SJSA1 (cell line): ENCODE measurements around the gene CLCN3. TPM values are rescaled to one million over a fixed set of nuclear protein-coding genes. Genes with fewer than 3 reads are reported as not detected.
A peak's percentile ranks its signal among the peaks of the same experiment; 100 is the strongest.
"Not testable (repeated sequence)": the region's sequence is repeated elsewhere in the genome, so short reads cannot be mapped to it uniquely, and the experiment has no call there.

Source experiments
- DNase-seq, 2 experiments: peaks; one replicate each; pipeline ENCODE4 v3.0.0-alpha.2; 2015 to 2020; ENCODE audit warnings: low spot score in 2 of 2, low read depth in 1 of 2
- H3K27ac ChIP-seq: fragments of 250-450 bp; sonication (Bioruptor Pico); 2 replicates; pipeline ENCODE4 v1.5.1; 2020; ENCODE audit warnings: mild to moderate bottlenecking, moderate library complexity
- H3K27me3 ChIP-seq: fragments of 250-450 bp; sonication (Bioruptor Pico); replicated peaks from 2 replicates; pipeline ENCODE4 v1.5.1; 2020; ENCODE audit warnings: mild to moderate bottlenecking, moderate library complexity
- H3K36me3 ChIP-seq: fragments of 250-450 bp; sonication (Bioruptor Pico); 2 replicates; pipeline ENCODE4 v1.5.1; 2020; ENCODE audit warnings: mild to moderate bottlenecking
- H3K4me1 ChIP-seq: fragments of 250-450 bp; sonication (Bioruptor Pico); replicated peaks from 2 replicates; pipeline ENCODE4 v1.6.1; 2021; ENCODE audit warnings: mild to moderate bottlenecking
- H3K4me3 ChIP-seq: fragments of 250-450 bp; sonication (Bioruptor Pico); 2 replicates; pipeline ENCODE4 v1.5.1; 2020; ENCODE audit warnings: mild to moderate bottlenecking
- H3K9me3 ChIP-seq: fragments of 250-450 bp; sonication (Bioruptor Pico); replicated peaks from 2 replicates; pipeline ENCODE4 v1.5.1; 2020; ENCODE audit warnings: mild to moderate bottlenecking
- total RNA-seq: library from RNA; depleted of rRNA; stranded (reverse); fragments of >200 nt; shearing (Covaris generic); gene quantifications from 2 replicates; pipeline ENCODE4 v1.2.3, GENCODE V29; 2014

Gene CLCN3
- total RNA-seq, 1 experiment from 2014 or later, result 19.9 TPM

DNA sequence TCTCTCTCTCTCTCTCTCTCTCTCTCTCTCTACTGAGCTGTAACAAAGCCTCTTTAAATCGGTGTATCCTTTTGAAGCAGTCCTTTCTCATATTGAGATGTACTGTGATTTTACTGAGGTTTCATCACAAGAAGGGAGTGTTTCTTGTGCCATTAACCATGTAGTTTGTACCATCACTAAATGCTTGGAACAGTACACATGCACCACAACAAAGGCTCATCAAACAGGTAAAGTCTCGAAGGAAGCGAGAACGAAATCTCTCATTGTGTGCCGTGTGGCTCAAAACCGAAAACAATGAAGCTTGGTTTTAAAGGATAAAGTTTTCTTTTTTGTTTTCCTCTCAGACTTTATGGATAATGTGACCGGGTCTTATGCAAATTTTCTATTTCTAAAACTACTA lies 100.2 kb downstream of the CLCN3 start:
- DNase-seq, result no peak
- H3K27me3 ChIP-seq, result no peaks in the 10 kb centered on the region
- no peaks in the 10 kb centered on the region for H3K9me3 ChIP-seq

GRCh38 chr4:169723207-169723965 lies 103.0 kb downstream of the CLCN3 start:
- H3K4me1 ChIP-seq, result peaks cover 12% of the 10 kb centered on the region
- H3K36me3 ChIP-seq, result peaks cover 10% of the 10 kb centered on the region; the same call in 1 of the 2 replicates
- no peak overlapping the region for H3K4me3 ChIP-seq
- no peaks in the 10 kb centered on the region for H3K9me3 ChIP-seq
- no peaks in the 10 kb centered on the region for H3K27me3 ChIP-seq
- no peak overlapping the region for H3K27ac ChIP-seq
- DNase-seq, result no peak

More for the DNA sequence above, 100.2 kb downstream of the CLCN3 start:
- Histone ChIP-seq H3K36me3 (no peaks in the 10 kb centered on the region), H3K4me1 (peaks cover 12% of the 10 kb centered on the region), H3K27ac (no peak overlapping the region), H3K4me3 (no peak overlapping the region)

DNA sequence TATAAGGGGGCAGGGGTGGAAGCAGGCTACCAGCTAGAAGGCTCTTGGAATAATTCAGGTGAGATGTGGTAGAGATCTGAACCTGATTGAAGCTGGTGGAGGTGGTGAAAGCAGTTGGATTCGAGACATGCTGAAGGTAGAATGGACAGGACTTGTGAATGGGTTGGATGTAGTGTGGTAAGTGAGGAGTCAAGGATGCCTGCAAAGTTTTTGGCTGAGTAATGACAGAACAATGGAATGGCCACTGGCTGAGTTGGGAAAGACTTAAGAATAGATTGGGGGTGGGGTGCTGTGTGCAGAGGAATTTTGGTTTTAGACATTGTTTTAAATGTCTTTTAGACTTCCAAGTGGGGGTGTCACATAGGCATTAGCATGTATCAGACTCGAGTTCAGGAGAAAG lies 103.9 kb downstream of the CLCN3 start:
- Histone ChIP-seq H3K4me1 (peaks cover 12% of the 10 kb centered on the region), H3K9me3 (no peaks in the 10 kb centered on the region), H3K4me3 (no peak overlapping the region), H3K36me3 (peaks cover 10% of the 10 kb centered on the region; the same call in 1 of the 2 replicates), H3K27ac (no peak overlapping the region), H3K27me3 (no peaks in the 10 kb centered on the region)
- DNase-seq, result peak; percentile 46 to 56

- Histone ChIP-seq H3K4me1 (peaks cover 12% of the 10 kb centered on the region), H3K27ac (no peak overlapping the region), H3K4me3 (no peak overlapping the region), H3K27me3 (no peaks in the 10 kb centered on the region), H3K36me3 (peaks cover 16% of the 10 kb centered on the region), H3K9me3 (no peaks in the 10 kb centered on the region)
- no peak for DNase-seq
Measured at GRCh38 chr4:169727616-169728015, 107.2 kb downstream of the CLCN3 start.

GRCh38 chr4:169730564-169730963 lies 110.2 kb downstream of the CLCN3 start:
- Histone ChIP-seq H3K4me1 (no peaks in the 10 kb centered on the region), H3K27me3 (no peaks in the 10 kb centered on the region), H3K27ac (no peak overlapping the region), H3K9me3 (no peaks in the 10 kb centered on the region), H3K4me3 (no peak overlapping the region), H3K36me3 (peaks cover 16% of the 10 kb centered on the region)
- DNase-seq, result no peak

DNA sequence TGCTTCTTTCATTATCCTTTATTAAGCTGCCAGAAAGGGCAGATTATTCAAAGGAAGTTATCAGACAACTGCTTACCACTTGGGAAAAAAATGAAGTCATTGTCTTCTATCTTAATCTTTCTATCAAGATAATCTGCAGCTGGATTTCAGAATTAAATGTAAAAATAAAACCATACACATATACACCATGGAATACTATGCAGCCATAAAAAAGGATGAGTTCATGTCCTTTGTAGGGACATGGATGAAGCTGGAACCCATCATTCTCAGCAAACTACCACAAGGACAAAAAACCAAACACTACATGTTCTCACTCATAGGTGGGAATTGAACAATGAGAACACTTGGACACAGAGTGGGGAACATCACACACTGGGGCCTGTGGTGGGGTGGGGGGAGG lies 118.2 kb downstream of the CLCN3 start:
- H3K9me3 ChIP-seq, H3K27ac ChIP-seq, DNase-seq, H3K27me3 ChIP-seq, H3K4me3 ChIP-seq, H3K4me1 ChIP-seq: not testable (repeated sequence)
- peaks cover 14% of the 10 kb centered on the region; the same call in 1 of the 2 replicates for H3K36me3 ChIP-seq

- no peak for DNase-seq
- Histone ChIP-seq H3K4me1 (peaks cover 14% of the 10 kb centered on the region), H3K27ac (no peak overlapping the region), H3K9me3 (no peaks in the 10 kb centered on the region), H3K27me3 (no peaks in the 10 kb centered on the region), H3K4me3 (no peak overlapping the region), H3K36me3 (peaks cover 20% of the 10 kb centered on the region; the same call in 1 of the 2 replicates)
Measured at GRCh38 chr4:169741569-169741968, 121.2 kb downstream of the CLCN3 start.

GRCh38 chr4:169744601-169745000 lies 124.2 kb downstream of the CLCN3 start:
- H3K9me3 ChIP-seq, result no peaks in the 10 kb centered on the region
- peaks cover 14% of the 10 kb centered on the region for H3K4me1 ChIP-seq
- H3K27me3 ChIP-seq, result no peaks in the 10 kb centered on the region
- peaks cover 13% of the 10 kb centered on the region; the same call in 1 of the 2 replicates for H3K36me3 ChIP-seq
- DNase-seq, result peak in 1 of 2 experiments; percentile 22
- H3K27ac ChIP-seq, result no peak overlapping the region; the same call in 1 of the 2 replicates
- no peak overlapping the region for H3K4me3 ChIP-seq

DNA sequence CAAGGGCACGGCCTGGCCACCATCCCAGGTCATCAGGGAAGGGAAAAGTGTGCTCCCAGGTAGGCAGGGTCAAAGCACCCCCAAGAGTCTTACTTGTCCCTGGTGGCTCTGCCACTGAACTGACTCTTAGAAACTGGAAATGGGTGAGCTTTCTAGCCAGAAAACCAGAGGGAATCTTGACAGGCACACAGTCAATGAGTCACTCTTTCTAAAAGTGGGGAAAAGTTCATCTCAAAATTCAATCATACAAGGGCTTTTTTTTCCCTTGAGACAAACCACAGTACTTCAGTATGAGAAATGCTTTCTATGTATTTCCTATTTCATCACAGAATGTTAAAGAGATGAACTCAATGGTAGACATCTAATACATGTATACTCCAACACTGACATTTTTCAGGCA lies 124.9 kb downstream of the CLCN3 start:
- peaks cover 14% of the 10 kb centered on the region for H3K4me1 ChIP-seq
- H3K4me3 ChIP-seq, result no peak overlapping the region
- H3K9me3 ChIP-seq, result no peaks in the 10 kb centered on the region
- no peak overlapping the region for H3K27ac ChIP-seq
- peaks cover 10% of the 10 kb centered on the region; the same call in 1 of the 2 replicates for H3K36me3 ChIP-seq
- peak in 1 of 2 experiments; percentile 34 for DNase-seq
- H3K27me3 ChIP-seq, result no peaks in the 10 kb centered on the region

DNA sequence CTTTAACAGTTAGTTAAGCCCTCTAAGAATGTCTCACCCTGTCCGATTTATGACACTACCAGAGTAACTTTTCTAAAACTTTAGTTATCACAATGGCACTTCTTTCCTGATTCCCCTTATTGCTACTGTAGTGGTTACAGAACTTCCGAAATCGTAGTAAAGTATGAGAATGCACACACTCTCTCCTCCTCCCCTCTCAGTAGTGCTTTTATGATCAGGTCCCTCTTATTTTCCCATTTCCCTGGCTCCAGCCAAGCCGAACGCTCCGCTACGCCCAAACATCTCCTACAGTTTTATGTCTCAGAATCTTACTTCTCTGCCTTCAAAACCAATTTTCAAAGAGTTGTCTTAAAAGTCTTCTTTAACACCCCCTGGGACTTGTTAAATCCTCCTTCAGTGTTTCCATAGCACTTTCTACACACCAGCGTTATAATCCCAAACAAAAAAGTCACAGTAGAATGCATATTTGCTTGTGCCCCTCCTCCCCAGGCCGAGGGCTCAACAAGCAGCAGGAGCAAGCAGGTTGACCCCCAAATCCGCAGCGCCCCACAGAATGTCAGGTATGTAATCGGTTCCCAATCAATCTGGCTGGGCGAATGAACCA lies 136.7 kb downstream of the CLCN3 start:
- H3K27me3 ChIP-seq, result no peaks in the 10 kb centered on the region
- peaks cover 9% of the 10 kb centered on the region for H3K4me1 ChIP-seq
- 0 out of 2 replicates have a peak, but pooled peaks cover 5% of the 10 kb centered on the region for H3K36me3 ChIP-seq
- DNase-seq, result no peak
- H3K9me3 ChIP-seq, result no peaks in the 10 kb centered on the region
- peak overlapping the region; percentile 56 for H3K4me3 ChIP-seq
- H3K27ac ChIP-seq, result no peak overlapping the region

DNA sequence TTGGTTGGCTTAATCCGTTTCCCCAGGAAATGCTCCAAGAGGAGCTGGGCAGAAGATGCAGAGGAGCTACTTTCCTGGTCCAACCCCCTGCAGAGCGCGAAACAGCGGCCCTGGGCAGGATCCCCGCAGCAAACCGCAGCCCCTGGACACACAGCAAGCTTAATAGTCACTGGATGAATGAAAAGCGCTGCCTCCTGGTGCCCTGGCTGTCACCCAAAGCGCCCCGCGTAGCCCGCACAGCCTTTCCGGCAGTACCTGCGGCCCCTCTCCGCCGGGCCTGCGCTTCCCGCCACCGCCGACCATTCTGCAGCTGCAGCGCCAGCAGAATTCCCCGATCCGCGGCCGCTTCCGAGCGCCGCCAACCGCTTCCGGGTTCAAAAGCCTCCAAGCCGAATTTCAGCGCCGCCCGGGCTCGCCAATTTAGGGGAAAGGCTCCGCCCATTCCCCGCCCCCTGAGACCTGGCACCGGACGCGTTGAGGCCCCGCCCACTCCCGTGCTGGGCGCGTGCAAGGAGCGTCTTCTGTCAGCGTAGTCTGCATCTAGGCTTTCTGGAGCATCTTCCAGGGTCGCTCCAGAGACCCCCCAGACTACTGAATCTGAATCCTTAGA lies 137.3 kb downstream of the CLCN3 start, which contains the start of gene HPF1:
Gene HPF1 (minus strand): TSS at position 370 of the 610 bp plus-strand sequence. CDS start 67 bp downstream, at position 303.
- peak; percentile 82 to 89 for DNase-seq
- Histone ChIP-seq H3K4me1 (peaks cover 9% of the 10 kb centered on the region), H3K4me3 (peak within 1 kb of the TSS; percentile 56), H3K27me3 (no peaks in the 10 kb centered on the region), H3K9me3 (no peaks in the 10 kb centered on the region), H3K36me3 (no peaks in the 10 kb centered on the region), H3K27ac (no peak within 1 kb of the TSS)

DNA sequence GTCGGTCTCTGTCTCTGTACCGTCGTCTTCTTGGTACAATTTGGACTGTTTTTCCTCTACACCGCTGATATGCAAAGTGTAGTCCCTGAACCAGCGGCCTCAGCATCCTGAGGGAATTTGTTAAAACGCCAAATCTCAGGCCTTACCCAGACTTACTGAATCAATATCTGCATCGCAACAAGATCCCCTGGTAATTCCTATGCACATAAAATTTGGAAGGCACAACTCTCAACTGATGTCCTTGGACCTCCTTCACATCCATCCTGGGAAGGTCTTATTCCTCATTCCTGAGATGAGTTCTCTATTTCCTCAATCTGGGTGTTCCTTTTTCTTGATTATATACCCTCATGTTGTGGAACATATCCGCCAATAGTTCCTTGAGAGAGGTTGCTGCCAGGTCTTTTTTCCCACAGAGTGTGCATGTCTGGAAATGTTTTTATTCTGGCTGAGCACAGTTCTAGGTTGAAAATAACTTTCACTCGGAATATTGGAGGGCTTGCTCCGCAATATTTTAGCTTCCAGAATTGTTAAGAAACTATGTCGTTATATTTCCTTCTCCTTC lies 138.1 kb downstream of the CLCN3 start:
- Histone ChIP-seq H3K27me3 (no peaks in the 10 kb centered on the region), H3K4me3 (no peak overlapping the region), H3K4me1 (peaks cover 9% of the 10 kb centered on the region), H3K27ac (no peak overlapping the region), H3K9me3 (no peaks in the 10 kb centered on the region), H3K36me3 (no peaks in the 10 kb centered on the region)
- no peak for DNase-seq

- no peak for DNase-seq
- H3K27me3 ChIP-seq, result no peaks in the 10 kb centered on the region
- no peak overlapping the region for H3K27ac ChIP-seq
- H3K36me3 ChIP-seq, result no peaks in the 10 kb centered on the region
- peaks cover under 1% of the 10 kb centered on the region for H3K4me1 ChIP-seq
- no peak overlapping the region for H3K4me3 ChIP-seq
- H3K9me3 ChIP-seq, result no peaks in the 10 kb centered on the region
Measured at GRCh38 chr4:169761846-169762245, 141.5 kb downstream of the CLCN3 start.
